ENCODE measurements around the gene TP63.

GRCh38 chr3:189702066-189702646, 71.0 kb downstream of the TP63 start:
- no peak for TF ChIP-seq CTCF (IDR thresholded peaks at IDR 0.05)
- no peak for TF ChIP-seq POLR2A (IDR thresholded peaks at IDR 0.05)
